Activated T-helper 9 cell treated with anti-CD3 and anti-CD28 coated beads, Interleukin-2, amount 50 U/mL, for 16 hours (primary cell): ENCODE data around the gene MT1M.
"Not testable (repeated sequence)": the region's sequence is repeated elsewhere in the genome, so short reads cannot be mapped to it uniquely, and the experiment has no call there.

ENCODE experiments used
- DNase-seq: peaks from one replicate; pipeline ENCODE4 v3.0.0-alpha.2; 2020; ENCODE audit warnings: low read depth

Gene MT1M

DNA sequence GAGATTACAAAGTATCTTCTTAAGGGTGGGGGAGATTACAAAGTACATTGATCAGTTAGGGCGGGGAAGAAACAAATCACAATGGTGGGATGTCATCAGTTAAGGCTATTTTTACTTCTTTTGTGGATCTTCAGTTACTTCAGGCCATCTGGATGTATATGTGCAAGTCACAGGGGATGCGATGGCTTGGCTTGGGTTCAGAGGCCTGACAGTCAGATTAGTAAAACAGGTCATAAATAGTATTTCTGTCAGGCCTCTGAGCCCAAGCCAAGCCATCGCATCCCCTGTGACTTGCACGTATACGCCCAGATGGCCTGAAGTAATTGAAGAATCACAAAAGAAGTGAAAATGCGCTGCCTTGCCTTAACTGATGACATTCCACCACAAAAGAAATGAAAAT is 42.1 kb downstream of the MT1M start:
- not testable (repeated sequence) for DNase-seq

DNA sequence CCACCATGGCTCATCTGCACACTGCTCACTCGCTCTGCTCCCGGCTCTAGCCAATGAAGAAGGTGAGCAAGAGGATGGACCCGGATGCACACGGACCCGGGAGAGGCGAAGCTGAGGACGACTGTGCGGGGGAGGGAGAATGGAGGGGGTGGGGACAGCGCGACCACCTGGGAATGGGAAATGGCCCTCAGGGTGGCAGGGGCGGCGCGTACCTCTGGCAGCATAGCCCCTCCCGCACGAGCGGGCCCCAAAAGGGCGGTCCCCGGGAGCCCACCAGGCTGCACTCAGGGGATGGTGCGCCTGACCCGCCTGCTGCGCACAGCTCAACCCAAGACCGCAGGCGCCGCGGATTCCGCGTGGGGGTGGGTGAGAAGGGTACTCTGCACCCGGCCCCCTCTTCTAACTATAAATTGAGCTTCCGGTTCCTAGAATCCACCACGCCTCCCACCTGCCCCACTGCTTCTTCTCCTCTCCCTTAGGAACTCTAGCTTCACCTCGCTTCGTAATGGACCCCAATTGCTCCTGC is 43.3 kb downstream of the MT1M start:
- DNase-seq, result peak; percentile 37

DNA sequence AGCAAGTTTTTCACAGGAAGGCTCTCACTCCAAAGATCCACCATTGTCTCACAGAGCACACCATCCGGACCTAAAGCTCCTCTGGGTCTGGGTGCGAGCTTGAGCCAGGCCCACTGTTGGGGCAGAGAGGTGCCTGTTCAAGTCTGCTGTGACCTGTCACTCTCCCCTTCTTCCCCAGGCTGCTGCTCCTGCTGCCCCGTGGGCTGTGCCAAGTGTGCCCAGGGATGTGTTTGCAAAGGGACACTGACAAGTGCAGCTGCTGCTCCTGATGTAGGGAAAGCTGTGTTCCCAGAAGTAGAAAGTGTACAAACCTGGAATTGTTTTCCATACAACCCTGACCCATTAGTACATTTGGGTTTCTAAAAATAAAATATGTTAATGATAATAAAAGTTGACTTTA is 45.0 kb downstream of the MT1M start:
- no peak for DNase-seq

DNA sequence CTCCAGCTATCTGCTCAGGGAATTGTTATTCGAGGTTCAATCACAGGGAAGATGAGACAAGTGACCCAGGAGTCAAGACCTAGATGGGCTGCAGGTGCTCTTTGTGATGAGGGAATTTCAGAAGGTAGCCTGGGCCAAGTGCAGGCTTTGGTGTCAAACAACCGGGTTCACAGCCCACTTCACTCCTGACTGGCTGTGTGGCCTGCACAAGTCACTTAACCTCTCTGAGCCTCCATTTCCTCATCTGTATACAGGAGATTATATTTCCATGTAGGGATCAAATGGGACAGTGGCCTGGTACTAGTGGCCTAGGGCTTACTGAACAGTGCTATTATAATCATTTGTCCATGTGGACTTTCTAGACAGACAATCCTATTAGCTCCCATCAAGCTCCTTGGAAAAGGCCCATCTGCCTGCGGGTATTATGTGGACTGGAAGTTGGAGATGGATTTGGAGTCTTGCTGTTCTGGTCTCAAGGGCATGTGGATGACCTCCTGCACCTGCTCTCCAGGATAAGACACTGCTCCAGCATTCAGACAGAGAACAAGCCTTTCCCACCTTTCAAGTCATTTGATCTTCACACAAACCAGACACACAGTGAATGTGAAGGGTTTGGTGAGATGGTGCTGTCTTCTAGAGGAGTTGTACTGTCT is 46.7 kb downstream of the MT1M start:
- no peak for DNase-seq

DNA sequence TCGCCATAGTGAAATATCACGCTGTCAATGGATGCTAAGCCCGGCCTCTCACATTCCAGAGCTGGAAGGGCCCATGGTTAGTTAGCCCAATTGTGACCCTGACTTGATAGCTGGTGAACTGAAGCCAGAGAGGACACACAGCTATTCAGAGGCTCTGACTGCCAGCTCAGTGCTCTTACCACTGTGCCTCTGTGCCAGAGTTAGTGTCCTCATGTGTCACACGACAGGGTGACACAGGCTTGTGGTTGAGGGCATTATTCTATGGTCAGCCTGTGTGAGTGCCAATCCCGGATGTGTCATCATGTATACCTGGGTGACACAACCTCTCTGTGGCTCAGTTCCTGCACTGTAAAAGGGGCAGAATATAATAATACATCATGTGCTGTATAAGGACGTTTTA is 47.4 kb downstream of the MT1M start:
- DNase-seq, result no peak

DNA sequence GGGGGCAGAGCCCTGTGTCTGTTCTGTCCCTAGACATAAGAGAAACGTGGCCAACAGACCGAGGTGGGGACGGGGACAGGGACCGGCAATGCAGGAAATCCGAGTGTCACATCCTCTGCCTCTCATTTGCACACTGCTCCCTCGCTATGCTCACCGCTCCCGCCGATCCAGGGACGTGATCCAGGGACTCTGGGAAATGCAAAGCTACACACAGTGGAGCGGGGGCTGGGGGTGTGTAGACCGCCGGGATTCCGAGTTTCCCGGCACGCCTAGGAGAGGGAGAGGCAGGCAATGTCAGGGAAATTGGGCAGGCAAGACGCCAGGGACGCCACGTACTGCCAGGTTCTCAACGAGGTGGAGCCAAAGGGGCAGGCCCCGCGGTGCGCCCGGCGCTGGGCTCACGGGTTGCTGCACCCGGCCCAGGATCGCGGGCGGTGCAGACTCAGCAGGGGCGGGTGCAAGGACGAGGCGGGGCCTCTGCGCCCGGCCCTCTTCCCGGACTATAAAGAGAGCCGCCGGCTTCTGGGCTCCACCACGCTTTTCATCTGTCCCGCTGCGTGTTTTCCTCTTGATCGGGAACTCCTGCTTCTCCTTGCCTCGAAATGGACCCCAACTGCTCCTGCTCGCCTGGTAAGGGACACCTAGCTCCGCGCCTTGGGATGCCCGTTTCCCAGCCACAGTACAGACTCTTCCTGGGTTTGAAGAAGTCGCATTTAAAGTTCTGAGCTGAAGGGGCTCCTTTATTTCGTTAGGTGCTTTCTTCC is 49.7 kb downstream of the MT1M start, which contains the start of gene MT1X:
TSS of gene MT1X (plus strand) at position 532 of the 764 bp plus-strand sequence. CDS start at position 603, 71 bp downstream.
- peak; percentile 79 for DNase-seq

DNA sequence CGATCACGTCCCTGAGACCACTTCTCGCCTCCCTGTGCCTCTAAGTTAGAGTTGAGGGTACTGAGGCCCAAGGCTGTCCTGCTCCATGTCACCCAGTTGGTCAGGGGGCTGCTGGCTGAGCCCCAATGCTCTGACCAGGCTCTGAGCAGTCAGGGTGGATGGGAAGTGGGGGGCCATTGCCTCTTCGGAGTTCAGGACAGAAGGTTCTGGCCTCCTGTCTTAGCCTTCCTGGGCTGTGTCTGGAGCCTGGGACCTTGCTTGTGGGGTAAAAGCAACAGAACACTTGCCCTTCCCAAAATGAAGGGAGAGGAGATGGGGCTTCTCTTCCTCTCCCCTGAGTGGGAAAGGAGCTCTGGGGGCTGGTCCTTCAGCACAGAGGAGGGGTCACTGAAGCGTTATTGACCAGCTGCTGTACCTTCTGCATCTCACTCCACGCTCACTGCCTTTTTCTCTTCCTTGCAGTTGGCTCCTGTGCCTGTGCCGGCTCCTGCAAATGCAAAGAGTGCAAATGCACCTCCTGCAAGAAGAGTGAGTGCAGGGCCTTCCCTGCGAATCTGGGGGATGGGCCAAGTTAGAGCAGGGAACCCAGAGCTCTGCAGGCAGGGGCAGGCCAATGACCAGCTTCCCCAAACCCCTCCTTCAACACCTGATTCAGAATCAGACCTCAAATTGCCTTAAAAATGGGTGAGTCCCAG is 50.4 kb downstream of the MT1M start:
- no peak for DNase-seq
